H1 (cell line): Measurements from ENCODE around the gene CEP83. TPM values are rescaled to one million over a fixed set of nuclear protein-coding genes. Genes with fewer than 3 reads are reported as not detected.

Experiments used
- ASH2L ChIP-seq: fragments of 200-600, 300-600 bp; sonication (generic); IDR thresholded peaks from one replicate; pipeline ENCODE4 v1.7.1; 2017; ENCODE audit warnings: low read length
- JUND ChIP-seq: IDR thresholded peaks from 2 replicates; pipeline ENCODE4 v1.6.1; 2011; ENCODE audit warnings: mild to moderate bottlenecking, improper control_type of control experiment, low read length
- SUZ12 ChIP-seq: fragments of 200-600 bp; sonication (generic); IDR thresholded peaks from 2 replicates; pipeline ENCODE4 v1.6.1; 2012; ENCODE audit warnings: mild to moderate bottlenecking, inconsistent platforms, low read length, moderate library complexity, mixed read lengths
- TCF12 ChIP-seq: IDR thresholded peaks from 2 replicates; pipeline ENCODE4 v1.6.1; 2011; ENCODE audit warnings: low read depth, mild to moderate bottlenecking, low read length
- polyA plus RNA-seq, 7 experiments: library from polyadenylated mRNA; depleted of rRNA in 3 of 7; stranded (reverse) in 5 of 7; unstranded in 2 of 7; fragments of >200 nt in 5 of 7; fragments of 200-250 nt in 2 of 7; gene quantifications; 1 replicate in 5 of 7; 2 replicates in 1 of 7; 4 replicates in 1 of 7; pipeline versions ENCODE4 v1.2.1 to v1.2.3, GENCODE V29; 2011 to 2013; ENCODE audit warnings: missing spikeins in 2 of 7, mixed read lengths in 2 of 7
- total RNA-seq: library from RNA; stranded (reverse); fragmentation: NEBNext Ultra II Directional; extraction: Animal tissue kit (Norgen Biotek cat#: 25700); gene quantifications from 2 replicates; pipeline ENCODE4 v1.2.1, GENCODE V29; 2021

CEP83 gene
- total and polyA plus RNA-seq, 2 of the 8 experiments (the other 6 are each of a cell fraction or from before 2014, with no cell fraction given), result 6.0 to 25.8 TPM

DNA sequence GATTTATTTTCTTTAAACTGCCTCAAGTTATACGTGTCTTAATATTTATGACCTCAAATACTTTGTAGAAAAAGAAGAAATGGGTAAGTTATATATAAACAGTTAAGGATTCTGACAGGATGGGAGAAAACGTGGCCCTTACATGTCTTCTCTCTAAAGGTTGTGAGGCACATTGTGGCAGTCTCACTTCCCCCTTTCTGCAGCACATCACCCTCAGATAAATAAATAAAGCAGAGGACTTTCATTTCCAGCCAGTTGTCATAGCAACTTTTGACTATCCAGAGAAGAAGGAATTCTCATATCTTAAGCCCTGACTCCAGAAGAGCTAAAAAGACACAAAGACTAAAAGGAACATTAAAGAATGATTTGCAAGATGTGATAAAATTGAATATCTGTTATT lies 28.8 kb upstream of the CEP83 start (continued):
- TF ChIP-seq SUZ12, result no peak
- TF ChIP-seq ASH2L, result no peak
- no peak for TF ChIP-seq TCF12
- no peak for TF ChIP-seq JUND
